ENCODE results near the gene C2CD2L.

C2CD2L gene

DNA sequence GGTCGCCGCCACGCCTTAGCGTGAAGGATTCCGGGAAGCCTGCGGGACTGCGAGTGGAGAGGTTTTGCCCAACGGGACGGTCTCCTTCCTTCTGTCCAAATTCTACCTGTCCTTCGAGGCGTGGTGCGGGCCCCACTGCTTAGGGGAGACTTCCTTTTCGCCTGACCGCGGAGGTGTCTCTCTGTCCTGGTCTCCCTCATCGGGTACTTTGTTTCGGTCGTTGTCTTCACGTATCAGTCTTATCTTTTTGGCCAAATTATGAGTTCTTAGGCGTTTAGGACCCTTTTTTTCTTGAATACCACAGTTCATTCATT, 14.6 kb downstream of the C2CD2L start:
- H3K9ac ChIP-seq (ENCODE audit: low read depth, low read length, poor library complexity, severe bottlenecking) = peak overlapping the region; percentile 84
- H3K4me3 ChIP-seq (ENCODE audit: low read length, poor library complexity, severe bottlenecking) = peak overlapping the region; percentile 93
- H3K9me3 ChIP-seq (ENCODE audit: insufficient read depth, low read depth, low read length) = no peaks in the 10 kb centered on the region
- peaks cover 3% of the 10 kb centered on the region for H3F3A ChIP-seq (ENCODE audit: low read depth)
- H2AFZ ChIP-seq (ENCODE audit: low read length) = peak overlapping the region; percentile 90
- H3K36me3 ChIP-seq (ENCODE audit: insufficient read depth, low read length) = no peaks in the 10 kb centered on the region
- no peaks in the 10 kb centered on the region for H3K27me3 ChIP-seq (ENCODE audit: insufficient read depth, low read length, poor library complexity, severe bottlenecking)
- peaks cover 43% of the 10 kb centered on the region for H3K79me2 ChIP-seq (ENCODE audit: insufficient read depth, low read length)
- TF ChIP-seq, protein P1, sequence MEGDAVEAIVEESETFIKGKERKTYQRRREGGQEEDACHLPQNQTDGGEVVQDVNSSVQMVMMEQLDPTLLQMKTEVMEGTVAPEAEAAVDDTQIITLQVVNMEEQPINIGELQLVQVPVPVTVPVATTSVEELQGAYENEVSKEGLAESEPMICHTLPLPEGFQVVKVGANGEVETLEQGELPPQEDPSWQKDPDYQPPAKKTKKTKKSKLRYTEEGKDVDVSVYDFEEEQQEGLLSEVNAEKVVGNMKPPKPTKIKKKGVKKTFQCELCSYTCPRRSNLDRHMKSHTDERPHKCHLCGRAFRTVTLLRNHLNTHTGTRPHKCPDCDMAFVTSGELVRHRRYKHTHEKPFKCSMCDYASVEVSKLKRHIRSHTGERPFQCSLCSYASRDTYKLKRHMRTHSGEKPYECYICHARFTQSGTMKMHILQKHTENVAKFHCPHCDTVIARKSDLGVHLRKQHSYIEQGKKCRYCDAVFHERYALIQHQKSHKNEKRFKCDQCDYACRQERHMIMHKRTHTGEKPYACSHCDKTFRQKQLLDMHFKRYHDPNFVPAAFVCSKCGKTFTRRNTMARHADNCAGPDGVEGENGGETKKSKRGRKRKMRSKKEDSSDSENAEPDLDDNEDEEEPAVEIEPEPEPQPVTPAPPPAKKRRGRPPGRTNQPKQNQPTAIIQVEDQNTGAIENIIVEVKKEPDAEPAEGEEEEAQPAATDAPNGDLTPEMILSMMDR (conservative IDR thresholded peaks at IDR 0.05; ENCODE audit: low read length) = no peak
- TF ChIP-seq EZH2phosphoT487 (IDR thresholded peaks at IDR 0.05; ENCODE audit: borderline replicate concordance) = no peak
- no peaks in the 10 kb centered on the region for H3K9me2 ChIP-seq (replicated peaks; ENCODE audit: low read depth, low read length)
- peaks cover 21% of the 10 kb centered on the region for H3K4me1 ChIP-seq (ENCODE audit: insufficient read depth, low read length, poor library complexity, severe bottlenecking)
- H4K20me1 ChIP-seq (ENCODE audit: insufficient read depth, low read length, poor library complexity, severe bottlenecking) = peaks cover 8% of the 10 kb centered on the region
- H3K4me2 ChIP-seq (ENCODE audit: low read depth, low read length, poor library complexity, severe bottlenecking) = peak overlapping the region; percentile 85

DNA sequence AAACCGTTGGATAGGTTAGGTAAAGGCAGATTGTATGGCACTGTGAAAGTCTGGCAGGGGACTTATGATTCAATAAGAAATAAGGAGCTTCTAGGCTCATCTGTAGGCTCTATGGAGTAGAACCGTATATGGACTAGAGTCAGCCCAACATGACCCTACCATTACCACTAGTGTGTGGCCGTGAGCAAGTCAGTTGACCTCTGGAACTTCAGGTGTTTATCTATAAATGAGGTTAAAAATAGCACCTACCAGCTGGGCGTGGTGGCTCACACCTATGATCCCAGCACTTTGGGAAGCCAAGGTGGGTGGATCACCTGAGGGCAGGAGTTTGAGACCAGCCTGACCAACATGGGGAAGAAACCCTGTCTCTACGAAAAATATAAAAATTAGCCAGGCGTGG, 18.7 kb downstream of the C2CD2L start:
- H4K20me1 ChIP-seq (ENCODE audit: insufficient read depth, low read length, poor library complexity, severe bottlenecking) = peaks cover 8% of the 10 kb centered on the region
- H3K4me1 ChIP-seq (ENCODE audit: insufficient read depth, low read length, poor library complexity, severe bottlenecking) = peaks cover 19% of the 10 kb centered on the region
- H3K9ac ChIP-seq (ENCODE audit: low read depth, low read length, poor library complexity, severe bottlenecking) = no peak overlapping the region
- H3K36me3 ChIP-seq (ENCODE audit: insufficient read depth, low read length) = no peaks in the 10 kb centered on the region; the same call in 1 of the 2 replicates
- no peak overlapping the region for H3K4me3 ChIP-seq (ENCODE audit: low read length, poor library complexity, severe bottlenecking)
- no peaks in the 10 kb centered on the region for H3K27me3 ChIP-seq (ENCODE audit: insufficient read depth, low read length, poor library complexity, severe bottlenecking)
- H3K4me2 ChIP-seq (ENCODE audit: low read depth, low read length, poor library complexity, severe bottlenecking) = no peak overlapping the region
- H3F3A ChIP-seq (ENCODE audit: low read depth) = no peaks in the 10 kb centered on the region
- H3K79me2 ChIP-seq (ENCODE audit: insufficient read depth, low read length) = peaks cover 38% of the 10 kb centered on the region
- H3K9me3 ChIP-seq (ENCODE audit: insufficient read depth, low read depth, low read length) = no peaks in the 10 kb centered on the region
- no peaks in the 10 kb centered on the region for H3K9me2 ChIP-seq (replicated peaks; ENCODE audit: low read depth, low read length)
- no peak overlapping the region for H2AFZ ChIP-seq (ENCODE audit: low read length)
- TF ChIP-seq, protein P1 (conservative IDR thresholded peaks at IDR 0.05; ENCODE audit: low read length) = no peak
- TF ChIP-seq EZH2phosphoT487 (IDR thresholded peaks at IDR 0.05; ENCODE audit: borderline replicate concordance) = no peak

DNA sequence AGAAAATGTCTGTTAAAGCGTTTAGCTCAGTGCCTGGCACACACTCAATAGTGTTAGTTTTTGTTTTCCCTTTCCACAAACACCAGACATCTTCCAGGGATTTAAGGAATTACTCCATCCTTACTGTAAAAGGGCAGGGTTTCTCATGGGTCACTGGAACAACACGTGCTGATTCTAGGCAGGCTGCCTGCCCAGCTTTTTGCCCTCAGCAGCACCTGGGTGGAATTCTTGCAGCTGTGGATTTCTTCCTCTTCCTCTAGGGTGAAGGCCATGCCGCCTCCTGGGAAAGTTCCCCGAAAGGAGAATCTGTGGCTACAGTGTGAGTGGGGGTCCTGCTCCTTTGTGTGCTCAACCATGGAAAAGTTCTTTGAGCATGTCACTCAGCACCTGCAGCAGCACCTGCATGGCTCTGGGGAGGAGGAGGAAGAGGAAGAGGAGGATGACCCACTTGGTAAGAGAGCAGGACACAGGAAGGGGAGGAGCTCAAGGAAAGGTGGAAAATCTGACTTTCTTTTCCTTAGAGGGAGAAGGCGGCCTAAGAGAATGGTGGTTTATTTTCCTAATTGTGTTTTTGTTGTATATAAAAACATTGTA, 19.6 kb downstream of the C2CD2L start:
- Histone ChIP-seq H3K9ac (ENCODE audit: low read depth, low read length, poor library complexity, severe bottlenecking) (no peak overlapping the region), H3K27me3 (ENCODE audit: insufficient read depth, low read length, poor library complexity, severe bottlenecking) (no peaks in the 10 kb centered on the region), H2AFZ (ENCODE audit: low read length) (no peak overlapping the region)

More for the DNA sequence above, 19.6 kb downstream of the C2CD2L start:
- H3F3A ChIP-seq (ENCODE audit: low read depth) = no peaks in the 10 kb centered on the region
- H3K4me3 ChIP-seq (ENCODE audit: low read length, poor library complexity, severe bottlenecking) = no peak overlapping the region
- H4K20me1 ChIP-seq (ENCODE audit: insufficient read depth, low read length, poor library complexity, severe bottlenecking) = peaks cover 8% of the 10 kb centered on the region
- peaks cover 6% of the 10 kb centered on the region; the same call in 1 of the 2 replicates for H3K36me3 ChIP-seq (ENCODE audit: insufficient read depth, low read length)
- no peaks in the 10 kb centered on the region for H3K9me2 ChIP-seq (replicated peaks; ENCODE audit: low read depth, low read length)
- H3K4me1 ChIP-seq (ENCODE audit: insufficient read depth, low read length, poor library complexity, severe bottlenecking) = peaks cover 18% of the 10 kb centered on the region
- peaks cover 34% of the 10 kb centered on the region for H3K79me2 ChIP-seq (ENCODE audit: insufficient read depth, low read length)
- TF ChIP-seq EZH2phosphoT487 (IDR thresholded peaks at IDR 0.05; ENCODE audit: borderline replicate concordance) = no peak
- TF ChIP-seq, protein P1 (conservative IDR thresholded peaks at IDR 0.05; ENCODE audit: low read length) = no peak
- H3K9me3 ChIP-seq (ENCODE audit: insufficient read depth, low read depth, low read length) = no peaks in the 10 kb centered on the region
- peak overlapping the region; percentile 51 for H3K4me2 ChIP-seq (ENCODE audit: low read depth, low read length, poor library complexity, severe bottlenecking)

Measured in Loucy (cell line).